GM23248 (cell line): ENCODE results near the gene DNMT1.

Experiments used
- EZH2 ChIP-seq: fragments of 200-600 bp; sonication (generic); IDR thresholded peaks from 2 replicates; pipeline ENCODE4 v1.6.1; 2018; ENCODE audit warnings: antibody characterized with exemption, mild to moderate bottlenecking; ENCODE audit not compliant: insufficient read depth, poor library complexity, severe bottlenecking
- EZH2phosphoT487 ChIP-seq: fragments of 200-600 bp; sonication (generic); IDR thresholded peaks from 2 replicates; pipeline ENCODE4 v1.6.1; 2018; ENCODE audit warnings: antibody characterized with exemption, moderate library complexity, mild to moderate bottlenecking, low read depth; ENCODE audit not compliant: insufficient read depth

- TF ChIP-seq EZH2phosphoT487 (no peak), EZH2 (no peak)
These were observed 61.2 kb downstream of the DNMT1 start for GRCh38 chr19:10133596-10133995.
